ENCODE results near the gene SKAP1.

DNA sequence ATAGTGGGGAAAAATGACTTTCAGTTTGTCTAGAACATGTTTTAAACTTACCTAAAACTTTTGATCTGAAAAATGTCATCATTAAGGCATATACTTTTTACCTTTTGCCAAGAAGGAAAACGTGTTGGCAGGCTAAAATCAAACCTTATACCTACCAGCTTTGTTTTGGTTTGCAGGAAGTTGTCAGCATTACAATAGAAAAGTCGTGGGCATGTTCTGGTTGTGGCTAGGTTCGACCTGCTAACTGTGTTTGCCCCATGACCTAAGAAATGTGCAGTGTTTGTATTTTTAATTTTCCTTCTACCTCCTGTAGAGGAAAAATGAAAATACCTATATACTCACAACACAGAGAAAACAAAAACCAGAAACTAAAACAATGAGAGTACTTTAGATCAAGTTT lies 13.0 kb downstream of the SKAP1 start:
- TF ChIP-seq POLR2AphosphoS5 (IDR thresholded peaks at IDR 0.05) (no peak), EP300 (IDR thresholded peaks at IDR 0.05) (no peak)
- TF ChIP-seq, protein P1, sequence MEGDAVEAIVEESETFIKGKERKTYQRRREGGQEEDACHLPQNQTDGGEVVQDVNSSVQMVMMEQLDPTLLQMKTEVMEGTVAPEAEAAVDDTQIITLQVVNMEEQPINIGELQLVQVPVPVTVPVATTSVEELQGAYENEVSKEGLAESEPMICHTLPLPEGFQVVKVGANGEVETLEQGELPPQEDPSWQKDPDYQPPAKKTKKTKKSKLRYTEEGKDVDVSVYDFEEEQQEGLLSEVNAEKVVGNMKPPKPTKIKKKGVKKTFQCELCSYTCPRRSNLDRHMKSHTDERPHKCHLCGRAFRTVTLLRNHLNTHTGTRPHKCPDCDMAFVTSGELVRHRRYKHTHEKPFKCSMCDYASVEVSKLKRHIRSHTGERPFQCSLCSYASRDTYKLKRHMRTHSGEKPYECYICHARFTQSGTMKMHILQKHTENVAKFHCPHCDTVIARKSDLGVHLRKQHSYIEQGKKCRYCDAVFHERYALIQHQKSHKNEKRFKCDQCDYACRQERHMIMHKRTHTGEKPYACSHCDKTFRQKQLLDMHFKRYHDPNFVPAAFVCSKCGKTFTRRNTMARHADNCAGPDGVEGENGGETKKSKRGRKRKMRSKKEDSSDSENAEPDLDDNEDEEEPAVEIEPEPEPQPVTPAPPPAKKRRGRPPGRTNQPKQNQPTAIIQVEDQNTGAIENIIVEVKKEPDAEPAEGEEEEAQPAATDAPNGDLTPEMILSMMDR (IDR thresholded peaks at IDR 0.05): no peak

Measured in gastroesophageal sphincter (tissue), 3 donors.